WTC11 (cell line): ENCODE measurements around the gene GLI1. TPM values are rescaled to one million over a fixed set of nuclear protein-coding genes. Genes with fewer than 3 reads are reported as not detected.

Source experiments
- ATAC-seq: fragments of 200-7000 bp; cut with Tn5 transposase; 2 replicates; pipeline ENCODE4 v1.10.0; 2021; ENCODE audit warnings: mild to moderate bottlenecking, moderate library complexity
- CTCF ChIA-PET: fragments of 300-600 bp; sonication (Branson Sonifier 250); formaldehyde crosslinking; loops from one replicate; lab custom pipeline; 2021; ENCODE audit warnings: antibody characterized with exemption; lab: Charles Lee
- POLR2A ChIA-PET: fragments of 350-600 bp; sonication (Branson Sonifier 250); formaldehyde crosslinking; loops from one replicate; lab custom pipeline; 2021; ENCODE audit warnings: antibody characterized with exemption; lab: Charles Lee
- DNase-seq: peaks from one replicate; pipeline ENCODE4 v3.0.0; 2021; ENCODE audit warnings: low spot score
- H3K27ac Mint-ChIP-seq: 2 replicates; pipeline ENCODE4 v1.8.0; 2021; ENCODE audit warnings: mixed read lengths
- H3K27me3 Mint-ChIP-seq: 2 replicates; pipeline ENCODE4 v1.8.0; 2021; ENCODE audit warnings: low read depth, mild to moderate bottlenecking, moderate library complexity, mixed read lengths
- H3K36me3 Mint-ChIP-seq: 2 replicates; pipeline ENCODE4 v1.8.0; 2021; ENCODE audit warnings: mixed read lengths
- H3K4me1 Mint-ChIP-seq: 2 replicates; pipeline ENCODE4 v1.8.0; 2022; ENCODE audit warnings: mixed read lengths
- H3K4me3 Mint-ChIP-seq: 2 replicates; pipeline ENCODE4 v1.8.0; 2021; ENCODE audit warnings: mild to moderate bottlenecking, moderate library complexity, mixed read lengths
- H3K9me3 Mint-ChIP-seq: 2 replicates; pipeline ENCODE4 v1.8.0; 2021; ENCODE audit warnings: mixed read lengths
- CREB1 ChIP-seq: sonication (generic); formaldehyde crosslinking; IDR thresholded peaks from 2 replicates; pipeline ENCODE4 v1.8.0; 2023; ENCODE audit warnings: mild to moderate bottlenecking, missing genetic modification reagents
- FOXK1 ChIP-seq: sonication (generic); formaldehyde crosslinking; IDR thresholded peaks from 2 replicates; pipeline ENCODE4 v1.8.0; 2022; ENCODE audit warnings: mild to moderate bottlenecking, moderate library complexity, missing genetic modification reagents
- IRF2 ChIP-seq: sonication (generic); formaldehyde crosslinking; IDR thresholded peaks from 2 replicates; pipeline ENCODE4 v1.8.0; 2022; ENCODE audit warnings: low read depth, missing genetic modification reagents, borderline replicate concordance
- JAZF1 ChIP-seq: fragments of 250-450 bp; sonication (Bioruptor Pico); IDR thresholded peaks from 2 replicates; pipeline ENCODE4 v1.9.0; 2021; ENCODE audit warnings: moderate library complexity, mild to moderate bottlenecking, inconsistent platforms
- NR1H2 ChIP-seq: sonication (generic); formaldehyde crosslinking; IDR thresholded peaks from 2 replicates; pipeline ENCODE4 v1.9.0; 2021; ENCODE audit warnings: mild to moderate bottlenecking, moderate library complexity, missing genetic modification reagents
- NR2C2 ChIP-seq: sonication (generic); formaldehyde crosslinking; IDR thresholded peaks from 2 replicates; pipeline ENCODE4 v1.8.0; 2022; ENCODE audit warnings: mild to moderate bottlenecking, missing genetic modification reagents
- ZNF121 ChIP-seq: sonication (generic); formaldehyde crosslinking; IDR thresholded peaks from 2 replicates; pipeline ENCODE4 v1.8.0; 2023; ENCODE audit warnings: missing genetic modification reagents
- ZNF396 ChIP-seq: fragments of 250-450 bp; sonication (Bioruptor Pico); IDR thresholded peaks from 2 replicates; pipeline ENCODE4 v1.8.0; 2021; ENCODE audit warnings: mild to moderate bottlenecking, moderate library complexity, borderline replicate concordance
- ZNF416 ChIP-seq: fragments of 250-450 bp; sonication (Bioruptor Pico); IDR thresholded peaks from 2 replicates; pipeline ENCODE4 v1.9.0; 2021; ENCODE audit warnings: mild to moderate bottlenecking, inconsistent platforms
- total RNA-seq: library from RNA; stranded (reverse); gene quantifications from 3 replicates; pipeline ENCODE4 v1.2.3, GENCODE V29; 2021
- TF ChIP-seq, protein P1 (sequence below): fragments of 250-450 bp; sonication (Bioruptor Pico); conservative IDR thresholded peaks from 2 replicates; pipeline ENCODE4 v1.9.0; 2021; ENCODE audit warnings: mild to moderate bottlenecking
- TF ChIP-seq, protein P2 (sequence below): sonication (generic); formaldehyde crosslinking; IDR thresholded peaks from 2 replicates; pipeline ENCODE4 v1.8.0; 2023; ENCODE audit warnings: mild to moderate bottlenecking, missing genetic modification reagents
- TF ChIP-seq, protein P3 (sequence below): sonication (generic); formaldehyde crosslinking; IDR thresholded peaks from 2 replicates; pipeline ENCODE4 v1.8.1; 2023; ENCODE audit warnings: mild to moderate bottlenecking, missing genetic modification reagents, borderline replicate concordance
- TF ChIP-seq, protein P4 (sequence below): fragments of 250-450 bp; sonication (Bioruptor Pico); IDR thresholded peaks from 2 replicates; pipeline ENCODE4 v1.8.0; 2021; ENCODE audit warnings: mild to moderate bottlenecking
- TF ChIP-seq, protein P5 (sequence below): fragments of 200-600 bp; IDR thresholded peaks from 2 replicates; pipeline ENCODE4 v1.8.0; 2022; ENCODE audit warnings: antibody characterized with exemption
- TF ChIP-seq, protein P6 (sequence below): sonication (generic); formaldehyde crosslinking; IDR thresholded peaks from 2 replicates; pipeline ENCODE4 v1.8.1; 2022; ENCODE audit warnings: missing genetic modification reagents, borderline replicate concordance
- TF ChIP-seq, protein P7 (sequence below): sonication (generic); formaldehyde crosslinking; IDR thresholded peaks from 2 replicates; pipeline ENCODE4 v1.8.1; 2023; ENCODE audit warnings: mild to moderate bottlenecking, missing genetic modification reagents, moderate library complexity

GLI1 gene
- total RNA-seq, 1 experiment from 2014 or later, result 16.2 TPM

DNA sequence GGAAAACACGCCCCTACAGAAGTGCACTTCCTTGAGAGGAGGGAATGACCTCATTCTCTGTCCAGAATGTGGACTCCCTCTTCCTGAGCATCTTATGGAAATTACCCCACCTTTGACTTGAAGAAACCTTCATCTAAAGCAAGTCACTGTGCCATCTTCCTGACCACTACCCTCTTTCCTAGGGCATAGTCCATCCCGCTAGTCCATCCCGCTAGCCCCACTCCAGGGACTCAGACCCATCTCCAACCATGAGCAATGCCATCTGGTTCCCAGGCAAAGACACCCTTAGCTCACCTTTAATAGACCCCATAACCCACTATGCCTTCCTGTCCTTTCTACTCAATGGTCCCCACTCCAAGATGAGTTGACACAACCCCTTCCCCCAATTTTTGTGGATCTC, 9.5 kb upstream of the GLI1 start:
- H3K27me3 Mint-ChIP-seq, result no peaks in the 10 kb centered on the region
- H3K36me3 Mint-ChIP-seq, result no peaks in the 10 kb centered on the region
- POLR2A ChIA-PET, result no interaction called here
- TF ChIP-seq ZNF416 (CRISPR knock-in tag) (no peak), CREB1 (no peak), FOXK1 (CRISPR knock-in tag) (no peak), ZNF396 (CRISPR knock-in tag) (no peak), ZNF121 (no peak), NR2C2 (CRISPR knock-in tag) (no peak), JAZF1 (CRISPR knock-in tag) (no peak), IRF2 (no peak), NR1H2 (CRISPR knock-in tag) (no peak)
- TF ChIP-seq, protein P1, sequence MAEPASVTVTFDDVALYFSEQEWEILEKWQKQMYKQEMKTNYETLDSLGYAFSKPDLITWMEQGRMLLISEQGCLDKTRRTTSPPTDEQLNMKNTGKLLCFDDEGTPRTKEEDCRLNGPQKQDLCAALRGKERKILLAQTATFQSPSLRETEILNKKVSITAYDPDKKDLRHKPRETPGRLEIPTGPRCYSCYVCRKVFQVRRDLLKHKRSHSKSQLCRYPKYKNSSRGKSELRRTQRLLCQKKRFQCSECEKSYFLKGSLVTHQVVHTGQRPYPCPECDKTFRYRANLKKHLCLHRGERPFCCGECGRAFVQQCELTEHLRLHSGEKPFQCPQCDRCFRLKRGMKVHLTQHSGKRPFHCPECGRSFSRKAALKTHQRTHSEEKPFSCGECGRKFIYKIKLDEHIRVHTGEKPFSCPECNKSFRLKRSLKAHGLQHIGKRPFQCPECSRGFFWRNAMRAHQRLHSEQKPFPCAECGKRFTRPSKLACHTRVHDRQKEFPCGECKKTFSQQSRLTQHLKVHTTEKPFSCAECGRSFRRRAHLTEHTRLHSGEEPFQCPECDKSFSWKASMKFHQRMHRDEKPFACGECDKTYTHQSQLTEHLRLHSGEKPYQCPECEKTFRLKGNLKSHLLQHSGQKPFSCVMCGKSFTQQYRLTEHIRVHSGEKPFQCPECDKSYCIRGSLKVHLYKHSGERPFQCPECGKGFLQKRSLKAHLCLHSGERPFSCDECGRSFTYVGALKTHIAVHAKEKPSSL (CRISPR knock-in tag), result no peak
- TF ChIP-seq, protein P2, sequence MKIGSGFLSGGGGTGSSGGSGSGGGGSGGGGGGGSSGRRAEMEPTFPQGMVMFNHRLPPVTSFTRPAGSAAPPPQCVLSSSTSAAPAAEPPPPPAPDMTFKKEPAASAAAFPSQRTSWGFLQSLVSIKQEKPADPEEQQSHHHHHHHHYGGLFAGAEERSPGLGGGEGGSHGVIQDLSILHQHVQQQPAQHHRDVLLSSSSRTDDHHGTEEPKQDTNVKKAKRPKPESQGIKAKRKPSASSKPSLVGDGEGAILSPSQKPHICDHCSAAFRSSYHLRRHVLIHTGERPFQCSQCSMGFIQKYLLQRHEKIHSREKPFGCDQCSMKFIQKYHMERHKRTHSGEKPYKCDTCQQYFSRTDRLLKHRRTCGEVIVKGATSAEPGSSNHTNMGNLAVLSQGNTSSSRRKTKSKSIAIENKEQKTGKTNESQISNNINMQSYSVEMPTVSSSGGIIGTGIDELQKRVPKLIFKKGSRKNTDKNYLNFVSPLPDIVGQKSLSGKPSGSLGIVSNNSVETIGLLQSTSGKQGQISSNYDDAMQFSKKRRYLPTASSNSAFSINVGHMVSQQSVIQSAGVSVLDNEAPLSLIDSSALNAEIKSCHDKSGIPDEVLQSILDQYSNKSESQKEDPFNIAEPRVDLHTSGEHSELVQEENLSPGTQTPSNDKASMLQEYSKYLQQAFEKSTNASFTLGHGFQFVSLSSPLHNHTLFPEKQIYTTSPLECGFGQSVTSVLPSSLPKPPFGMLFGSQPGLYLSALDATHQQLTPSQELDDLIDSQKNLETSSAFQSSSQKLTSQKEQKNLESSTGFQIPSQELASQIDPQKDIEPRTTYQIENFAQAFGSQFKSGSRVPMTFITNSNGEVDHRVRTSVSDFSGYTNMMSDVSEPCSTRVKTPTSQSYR (CRISPR knock-in tag), result no peak
- TF ChIP-seq, protein P3, sequence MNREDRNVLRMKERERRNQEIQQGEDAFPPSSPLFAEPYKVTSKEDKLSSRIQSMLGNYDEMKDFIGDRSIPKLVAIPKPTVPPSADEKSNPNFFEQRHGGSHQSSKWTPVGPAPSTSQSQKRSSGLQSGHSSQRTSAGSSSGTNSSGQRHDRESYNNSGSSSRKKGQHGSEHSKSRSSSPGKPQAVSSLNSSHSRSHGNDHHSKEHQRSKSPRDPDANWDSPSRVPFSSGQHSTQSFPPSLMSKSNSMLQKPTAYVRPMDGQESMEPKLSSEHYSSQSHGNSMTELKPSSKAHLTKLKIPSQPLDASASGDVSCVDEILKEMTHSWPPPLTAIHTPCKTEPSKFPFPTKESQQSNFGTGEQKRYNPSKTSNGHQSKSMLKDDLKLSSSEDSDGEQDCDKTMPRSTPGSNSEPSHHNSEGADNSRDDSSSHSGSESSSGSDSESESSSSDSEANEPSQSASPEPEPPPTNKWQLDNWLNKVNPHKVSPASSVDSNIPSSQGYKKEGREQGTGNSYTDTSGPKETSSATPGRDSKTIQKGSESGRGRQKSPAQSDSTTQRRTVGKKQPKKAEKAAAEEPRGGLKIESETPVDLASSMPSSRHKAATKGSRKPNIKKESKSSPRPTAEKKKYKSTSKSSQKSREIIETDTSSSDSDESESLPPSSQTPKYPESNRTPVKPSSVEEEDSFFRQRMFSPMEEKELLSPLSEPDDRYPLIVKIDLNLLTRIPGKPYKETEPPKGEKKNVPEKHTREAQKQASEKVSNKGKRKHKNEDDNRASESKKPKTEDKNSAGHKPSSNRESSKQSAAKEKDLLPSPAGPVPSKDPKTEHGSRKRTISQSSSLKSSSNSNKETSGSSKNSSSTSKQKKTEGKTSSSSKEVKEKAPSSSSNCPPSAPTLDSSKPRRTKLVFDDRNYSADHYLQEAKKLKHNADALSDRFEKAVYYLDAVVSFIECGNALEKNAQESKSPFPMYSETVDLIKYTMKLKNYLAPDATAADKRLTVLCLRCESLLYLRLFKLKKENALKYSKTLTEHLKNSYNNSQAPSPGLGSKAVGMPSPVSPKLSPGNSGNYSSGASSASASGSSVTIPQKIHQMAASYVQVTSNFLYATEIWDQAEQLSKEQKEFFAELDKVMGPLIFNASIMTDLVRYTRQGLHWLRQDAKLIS (CRISPR knock-in tag), result no peak
- TF ChIP-seq, protein P4, sequence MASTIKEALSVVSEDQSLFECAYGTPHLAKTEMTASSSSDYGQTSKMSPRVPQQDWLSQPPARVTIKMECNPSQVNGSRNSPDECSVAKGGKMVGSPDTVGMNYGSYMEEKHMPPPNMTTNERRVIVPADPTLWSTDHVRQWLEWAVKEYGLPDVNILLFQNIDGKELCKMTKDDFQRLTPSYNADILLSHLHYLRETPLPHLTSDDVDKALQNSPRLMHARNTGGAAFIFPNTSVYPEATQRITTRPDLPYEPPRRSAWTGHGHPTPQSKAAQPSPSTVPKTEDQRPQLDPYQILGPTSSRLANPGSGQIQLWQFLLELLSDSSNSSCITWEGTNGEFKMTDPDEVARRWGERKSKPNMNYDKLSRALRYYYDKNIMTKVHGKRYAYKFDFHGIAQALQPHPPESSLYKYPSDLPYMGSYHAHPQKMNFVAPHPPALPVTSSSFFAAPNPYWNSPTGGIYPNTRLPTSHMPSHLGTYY, result no peak
- TF ChIP-seq, protein P5, sequence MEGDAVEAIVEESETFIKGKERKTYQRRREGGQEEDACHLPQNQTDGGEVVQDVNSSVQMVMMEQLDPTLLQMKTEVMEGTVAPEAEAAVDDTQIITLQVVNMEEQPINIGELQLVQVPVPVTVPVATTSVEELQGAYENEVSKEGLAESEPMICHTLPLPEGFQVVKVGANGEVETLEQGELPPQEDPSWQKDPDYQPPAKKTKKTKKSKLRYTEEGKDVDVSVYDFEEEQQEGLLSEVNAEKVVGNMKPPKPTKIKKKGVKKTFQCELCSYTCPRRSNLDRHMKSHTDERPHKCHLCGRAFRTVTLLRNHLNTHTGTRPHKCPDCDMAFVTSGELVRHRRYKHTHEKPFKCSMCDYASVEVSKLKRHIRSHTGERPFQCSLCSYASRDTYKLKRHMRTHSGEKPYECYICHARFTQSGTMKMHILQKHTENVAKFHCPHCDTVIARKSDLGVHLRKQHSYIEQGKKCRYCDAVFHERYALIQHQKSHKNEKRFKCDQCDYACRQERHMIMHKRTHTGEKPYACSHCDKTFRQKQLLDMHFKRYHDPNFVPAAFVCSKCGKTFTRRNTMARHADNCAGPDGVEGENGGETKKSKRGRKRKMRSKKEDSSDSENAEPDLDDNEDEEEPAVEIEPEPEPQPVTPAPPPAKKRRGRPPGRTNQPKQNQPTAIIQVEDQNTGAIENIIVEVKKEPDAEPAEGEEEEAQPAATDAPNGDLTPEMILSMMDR, result no peak
- TF ChIP-seq, protein P6, sequence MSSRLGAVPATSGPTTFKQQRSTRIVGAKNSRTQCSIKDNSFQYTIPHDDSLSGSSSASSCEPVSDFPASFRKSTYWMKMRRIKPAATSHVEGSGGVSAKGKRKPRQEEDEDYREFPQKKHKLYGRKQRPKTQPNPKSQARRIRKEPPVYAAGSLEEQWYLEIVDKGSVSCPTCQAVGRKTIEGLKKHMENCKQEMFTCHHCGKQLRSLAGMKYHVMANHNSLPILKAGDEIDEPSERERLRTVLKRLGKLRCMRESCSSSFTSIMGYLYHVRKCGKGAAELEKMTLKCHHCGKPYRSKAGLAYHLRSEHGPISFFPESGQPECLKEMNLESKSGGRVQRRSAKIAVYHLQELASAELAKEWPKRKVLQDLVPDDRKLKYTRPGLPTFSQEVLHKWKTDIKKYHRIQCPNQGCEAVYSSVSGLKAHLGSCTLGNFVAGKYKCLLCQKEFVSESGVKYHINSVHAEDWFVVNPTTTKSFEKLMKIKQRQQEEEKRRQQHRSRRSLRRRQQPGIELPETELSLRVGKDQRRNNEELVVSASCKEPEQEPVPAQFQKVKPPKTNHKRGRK (CRISPR knock-in tag), result no peak
- TF ChIP-seq, protein P7, sequence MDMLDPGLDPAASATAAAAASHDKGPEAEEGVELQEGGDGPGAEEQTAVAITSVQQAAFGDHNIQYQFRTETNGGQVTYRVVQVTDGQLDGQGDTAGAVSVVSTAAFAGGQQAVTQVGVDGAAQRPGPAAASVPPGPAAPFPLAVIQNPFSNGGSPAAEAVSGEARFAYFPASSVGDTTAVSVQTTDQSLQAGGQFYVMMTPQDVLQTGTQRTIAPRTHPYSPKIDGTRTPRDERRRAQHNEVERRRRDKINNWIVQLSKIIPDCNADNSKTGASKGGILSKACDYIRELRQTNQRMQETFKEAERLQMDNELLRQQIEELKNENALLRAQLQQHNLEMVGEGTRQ (CRISPR knock-in tag), result no peak
- TF ChIP-seq, all 79 proteins: peak for 0
- H3K4me3 Mint-ChIP-seq, result no peak overlapping the region
- CTCF ChIA-PET, result interaction anchor here (0.5 to 9.4 kb wide), 3 partner anchors 9 to 237 kb away, joined by 3 to 245 read pairs (median 7); partner anchors contain the start of gene GLI1
- peaks cover 3% of the 10 kb centered on the region for H3K9me3 Mint-ChIP-seq
- no peak for ATAC-seq
- peaks cover 19% of the 10 kb centered on the region for H3K4me1 Mint-ChIP-seq
- H3K27ac Mint-ChIP-seq, result no peak overlapping the region
- DNase-seq, result no peak
